Kidney (tissue), 14 donors: Measurements from ENCODE around the gene CNTN6. TPM values are rescaled to one million over a fixed set of nuclear protein-coding genes. Genes with fewer than 3 reads are reported as not detected.

Experiments used
- DNase-seq, 5 donors: peaks; one replicate each; pipeline ENCODE4 v3.0.0-alpha.2; 2013 to 2020
- FAIRE-seq: peaks from 2 replicates; lab custom pipeline; 2012; peaks lifted over from hg19 to GRCh38; lab: Jason Lieb, UNC
- H3K27ac ChIP-seq, 2 donors: one replicate each; pipeline ENCODE4 v1.7.0; 2013; ENCODE audit warnings: low read depth in 2 of 2, low read length in 2 of 2, inconsistent platforms in 1 of 2
- H3K27me3 ChIP-seq: one replicate; pipeline ENCODE4 v1.7.1; 2013; ENCODE audit warnings: low read length, inconsistent platforms; ENCODE audit not compliant: control insufficient read depth, insufficient read depth
- H3K36me3 ChIP-seq, 3 donors: one replicate each; pipeline versions ENCODE4 v1.7.0 to v1.7.1; 2013; ENCODE audit warnings: low read length in 3 of 3, control low read depth in 1 of 3, inconsistent platforms in 1 of 3; ENCODE audit not compliant: insufficient read depth in 3 of 3, control insufficient read depth in 2 of 3
- H3K4me1 ChIP-seq, 3 donors: one replicate each; pipeline versions ENCODE4 v1.7.0 to v1.7.1; 2013; ENCODE audit warnings: low read length in 3 of 3, inconsistent platforms in 1 of 3, low read depth in 1 of 3; ENCODE audit not compliant: control insufficient read depth in 2 of 3, insufficient read depth in 2 of 3
- H3K4me3 ChIP-seq, 3 donors: one replicate each; pipeline versions ENCODE4 v1.7.0 to v1.8.1; 2013; ENCODE audit warnings: low read length in 3 of 3, control low read depth in 1 of 3, inconsistent platforms in 1 of 3
- H3K9ac ChIP-seq, 3 donors: one replicate each; pipeline versions ENCODE4 v1.7.0 to v1.7.1; 2013; ENCODE audit warnings: low read length in 3 of 3, control low read depth in 1 of 3, inconsistent platforms in 1 of 3
- H3K9me3 ChIP-seq, 3 donors: one replicate each; pipeline versions ENCODE4 v1.7.0 to v1.7.1; 2013; ENCODE audit warnings: low read length in 3 of 3, control low read depth in 1 of 3, inconsistent platforms in 1 of 3; ENCODE audit not compliant: control insufficient read depth in 2 of 3, insufficient read depth in 1 of 3
- CTCF ChIP-seq: IDR thresholded peaks from 3 replicates; pipeline ENCODE4 v1.5.1; 2012; ENCODE audit warnings: mild to moderate bottlenecking, moderate library complexity, borderline replicate concordance; ENCODE audit not compliant: insufficient read depth; ENCODE audit errors: extremely low read depth
- intact Hi-C: fragments of 100-400 bp; cut with DNase I; formaldehyde crosslinking; loops from one replicate; pipeline ENCODE4 v1.11.1; 2022
- polyA plus RNA-seq: library from polyadenylated mRNA; stranded (reverse); fragments of 350-450 nt; fragmentation: Illumina TruSeq; extraction: RNeasy Lipid Tissue Mini Kit (QIAGEN cat#74804); gene quantifications from one replicate; pipeline ENCODE4 v1.2.3, GENCODE V29; 2014; ENCODE audit warnings: low read depth, low replicate concordance; ENCODE audit not compliant: insufficient read depth
- total RNA-seq: library from RNA; stranded (reverse); fragmentation: NEBNext Ultra II Directional; extraction: Animal tissue kit (Norgen Biotek cat#: 25700); gene quantifications from one replicate; pipeline ENCODE4 v1.2.1, GENCODE V29; 2021
- donor health status: control.
- donor health status: control.
- donor health status: control.
- donor health status: control.
- donor health status: control.
- donor health status: DM: yes; HTN: yes; CAD: no.
- donor health status: Normal renal cell carcinoma (clear cell type).

Gene CNTN6
- total and polyA plus RNA-seq, 2 donors from 2014 or later, result 0.11 to 0.25 TPM

DNA sequence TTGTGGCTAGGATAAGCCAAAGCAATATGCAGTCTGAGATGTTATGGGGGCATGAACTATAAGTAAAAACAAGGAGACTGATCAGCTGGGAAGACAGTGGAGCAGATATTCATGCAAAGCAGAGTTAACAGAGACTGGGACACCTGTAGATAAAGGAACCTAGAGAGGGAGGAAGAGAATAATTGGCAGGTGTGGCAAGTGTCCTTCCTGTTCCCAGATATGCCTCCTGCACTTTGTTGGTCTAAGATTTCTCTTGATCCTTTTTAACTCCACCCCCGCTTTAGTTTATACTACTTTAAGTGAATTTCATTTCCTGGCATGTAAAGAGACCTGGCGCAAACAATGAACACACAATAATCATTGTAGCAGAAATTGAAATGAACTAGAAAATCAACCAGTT is 169.4 kb downstream of the CNTN6 start:
- H3K9me3 ChIP-seq, result no peaks in the 10 kb centered on the region
- no peaks in the 10 kb centered on the region for H3K27me3 ChIP-seq
- TF ChIP-seq CTCF, result no peak
- DNase-seq (no peak), FAIRE-seq (no peak)
- intact Hi-C loops, result no loop called here
- no peak overlapping the region for H3K4me3 ChIP-seq
- H3K27ac ChIP-seq, result no peak overlapping the region
- H3K9ac ChIP-seq, result no peak overlapping the region
- no peaks in the 10 kb centered on the region for H3K36me3 ChIP-seq
- H3K4me1 ChIP-seq, result no peaks in the 10 kb centered on the region

DNA sequence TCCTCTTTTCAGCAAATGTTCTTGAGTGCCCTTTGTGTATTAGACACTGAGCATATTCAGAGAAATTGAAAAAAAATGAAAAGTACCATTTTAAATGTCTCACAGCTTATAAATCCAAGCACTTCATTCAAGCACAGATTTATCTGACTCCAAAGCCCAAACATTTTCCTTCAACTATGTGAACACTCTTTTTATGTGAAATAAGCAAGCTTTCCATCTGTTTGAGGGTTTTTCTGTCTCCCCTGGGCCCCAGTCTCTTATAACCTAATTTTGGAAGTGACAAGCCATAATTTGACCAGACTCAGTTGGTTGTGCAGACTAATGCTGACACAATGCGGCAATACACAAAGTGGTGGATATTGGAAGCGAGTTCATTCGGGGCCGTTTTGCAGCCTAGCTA is 170.3 kb downstream of the CNTN6 start:
- no peaks in the 10 kb centered on the region for H3K27me3 ChIP-seq
- H3K27ac ChIP-seq, result no peak overlapping the region
- H3K9ac ChIP-seq, result no peak overlapping the region
- no peaks in the 10 kb centered on the region for H3K9me3 ChIP-seq
- no peak overlapping the region for H3K4me3 ChIP-seq
- H3K4me1 ChIP-seq, result no peaks in the 10 kb centered on the region
- FAIRE-seq, result no peak
- DNase-seq, result no peak
- intact Hi-C loops, result no loop called here
- TF ChIP-seq CTCF, result no peak
- H3K36me3 ChIP-seq, result no peaks in the 10 kb centered on the region

GRCh38 chr3:1269808-1270207 is 177.0 kb downstream of the CNTN6 start:
- Histone ChIP-seq H3K27me3 (no peaks in the 10 kb centered on the region), H3K4me1 (no peaks in the 10 kb centered on the region), H3K4me3 (no peak overlapping the region), H3K27ac (no peak overlapping the region), H3K36me3 (no peaks in the 10 kb centered on the region), H3K9ac (no peak overlapping the region), H3K9me3 (no peaks in the 10 kb centered on the region)
- intact Hi-C loops, result no loop called here
- FAIRE-seq (no peak), DNase-seq (no peak)
- no peak for TF ChIP-seq CTCF
